Activated CD8-positive, alpha-beta T cell treated with anti-CD3 and anti-CD28 coated beads for 36 hours (primary cell): ENCODE measurements around the gene AASS. TPM values are rescaled to one million over a fixed set of nuclear protein-coding genes. Genes with fewer than 3 reads are reported as not detected.

Source experiments
- ATAC-seq: fragments of 200-7000 bp; cut with Tn5 transposase; one replicate; pipeline ENCODE4 v1.10.0; 2021; ENCODE audit warnings: mild to moderate bottlenecking, moderate library complexity
- CTCF ChIA-PET: fragments of 350-600 bp; sonication (Branson Sonifier 250); formaldehyde crosslinking; loops from one replicate; lab custom pipeline; 2021; ENCODE audit warnings: antibody characterized with exemption; lab: Charles Lee
- POLR2A ChIA-PET: fragments of 350-600 bp; sonication (Branson Sonifier 250); formaldehyde crosslinking; loops from one replicate; lab custom pipeline; 2021; ENCODE audit warnings: antibody characterized with exemption; lab: Charles Lee
- DNase-seq: peaks from one replicate; pipeline ENCODE4 v3.0.0-alpha.2; 2020
- H3K27ac Mint-ChIP-seq: one replicate; pipeline ENCODE4 v1.8.0; 2021; ENCODE audit warnings: mild to moderate bottlenecking, mixed read lengths
- H3K27me3 Mint-ChIP-seq: one replicate; pipeline ENCODE4 v1.8.0; 2021; ENCODE audit warnings: mixed read lengths
- H3K36me3 Mint-ChIP-seq: one replicate; pipeline ENCODE4 v1.8.0; 2021; ENCODE audit warnings: low read depth, mixed read lengths
- H3K4me1 Mint-ChIP-seq: one replicate; pipeline ENCODE4 v1.8.0; 2021; ENCODE audit warnings: low read depth, mixed read lengths
- H3K4me3 Mint-ChIP-seq: one replicate; pipeline ENCODE4 v1.8.0; 2021; ENCODE audit warnings: mild to moderate bottlenecking, moderate library complexity, mixed read lengths
- H3K9me3 Mint-ChIP-seq: one replicate; pipeline ENCODE4 v1.8.0; 2021; ENCODE audit warnings: mixed read lengths
- intact Hi-C: fragments of 100-400 bp; cut with micrococcal nuclease; formaldehyde crosslinking; loops from one replicate; pipeline ENCODE4 v1.10.0; 2022
- total RNA-seq, 2 experiments: library from RNA; stranded (reverse); gene quantifications; one replicate each; pipeline ENCODE4 v1.2.3, GENCODE V29; 2021
- TF ChIP-seq, protein P1 (sequence below): fragments of 200-600 bp; IDR thresholded peaks from one replicate; pipeline ENCODE4 v1.8.0; 2022; ENCODE audit warnings: antibody characterized with exemption, mild to moderate bottlenecking

Gene AASS
- total RNA-seq, 2 experiments from 2014 or later: 0.68 to 0.76 TPM

GRCh38 chr7:122073635-122074034 is 70.4 kb downstream of the AASS start:
- DNase-seq: no peak
- H3K4me1 Mint-ChIP-seq: no peaks in the 10 kb centered on the region
- intact Hi-C loops: no loop called here
- ChIA-PET POLR2A (no interaction called here), CTCF (no interaction called here)
- TF ChIP-seq, protein P1, sequence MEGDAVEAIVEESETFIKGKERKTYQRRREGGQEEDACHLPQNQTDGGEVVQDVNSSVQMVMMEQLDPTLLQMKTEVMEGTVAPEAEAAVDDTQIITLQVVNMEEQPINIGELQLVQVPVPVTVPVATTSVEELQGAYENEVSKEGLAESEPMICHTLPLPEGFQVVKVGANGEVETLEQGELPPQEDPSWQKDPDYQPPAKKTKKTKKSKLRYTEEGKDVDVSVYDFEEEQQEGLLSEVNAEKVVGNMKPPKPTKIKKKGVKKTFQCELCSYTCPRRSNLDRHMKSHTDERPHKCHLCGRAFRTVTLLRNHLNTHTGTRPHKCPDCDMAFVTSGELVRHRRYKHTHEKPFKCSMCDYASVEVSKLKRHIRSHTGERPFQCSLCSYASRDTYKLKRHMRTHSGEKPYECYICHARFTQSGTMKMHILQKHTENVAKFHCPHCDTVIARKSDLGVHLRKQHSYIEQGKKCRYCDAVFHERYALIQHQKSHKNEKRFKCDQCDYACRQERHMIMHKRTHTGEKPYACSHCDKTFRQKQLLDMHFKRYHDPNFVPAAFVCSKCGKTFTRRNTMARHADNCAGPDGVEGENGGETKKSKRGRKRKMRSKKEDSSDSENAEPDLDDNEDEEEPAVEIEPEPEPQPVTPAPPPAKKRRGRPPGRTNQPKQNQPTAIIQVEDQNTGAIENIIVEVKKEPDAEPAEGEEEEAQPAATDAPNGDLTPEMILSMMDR: no peak
- no peak overlapping the region for H3K27ac Mint-ChIP-seq
- no peaks in the 10 kb centered on the region for H3K27me3 Mint-ChIP-seq
- H3K36me3 Mint-ChIP-seq: no peaks in the 10 kb centered on the region
- no peak overlapping the region for H3K4me3 Mint-ChIP-seq
- no peaks in the 10 kb centered on the region for H3K9me3 Mint-ChIP-seq
- ATAC-seq: no peak

DNA sequence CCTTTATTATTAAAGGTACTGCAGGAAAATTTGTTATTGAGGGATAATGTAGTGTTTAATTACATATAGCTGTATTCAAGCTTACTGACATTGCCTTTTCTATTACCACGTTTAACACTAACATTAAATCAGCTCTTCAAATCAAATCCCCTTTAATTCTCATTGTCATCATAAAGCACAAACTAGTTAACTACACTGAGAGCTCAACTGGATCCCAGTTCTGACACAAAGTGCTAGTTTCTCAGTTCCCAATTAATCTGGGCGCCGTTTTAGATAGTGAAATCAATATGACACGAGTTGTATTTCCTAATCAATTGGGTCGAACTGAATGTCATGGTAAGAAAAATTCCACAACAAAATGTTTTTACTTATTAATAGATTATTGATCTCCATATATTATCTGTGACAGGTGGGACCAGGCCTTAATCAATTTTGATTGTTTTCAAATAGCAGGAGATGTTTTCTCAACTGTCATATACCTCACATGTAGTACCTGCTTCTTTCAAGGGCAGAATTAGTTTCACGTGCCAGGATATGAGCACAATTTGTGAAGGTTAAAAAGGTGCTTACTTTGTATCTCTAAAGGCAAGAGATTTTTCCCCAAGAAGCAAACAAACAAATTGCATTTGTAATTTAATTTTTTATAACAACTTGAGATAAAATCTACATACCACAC is 71.0 kb downstream of the AASS start:
- Mint-ChIP-seq H3K27ac (no peak overlapping the region), H3K4me1 (no peaks in the 10 kb centered on the region), H3K36me3 (no peaks in the 10 kb centered on the region), H3K9me3 (no peaks in the 10 kb centered on the region), H3K27me3 (no peaks in the 10 kb centered on the region), H3K4me3 (no peak overlapping the region)
- TF ChIP-seq, protein P1: no peak
- ChIA-PET CTCF (no interaction called here), POLR2A (no interaction called here)
- no peak for ATAC-seq
- intact Hi-C loops: no loop called here
- no peak for DNase-seq

DNA sequence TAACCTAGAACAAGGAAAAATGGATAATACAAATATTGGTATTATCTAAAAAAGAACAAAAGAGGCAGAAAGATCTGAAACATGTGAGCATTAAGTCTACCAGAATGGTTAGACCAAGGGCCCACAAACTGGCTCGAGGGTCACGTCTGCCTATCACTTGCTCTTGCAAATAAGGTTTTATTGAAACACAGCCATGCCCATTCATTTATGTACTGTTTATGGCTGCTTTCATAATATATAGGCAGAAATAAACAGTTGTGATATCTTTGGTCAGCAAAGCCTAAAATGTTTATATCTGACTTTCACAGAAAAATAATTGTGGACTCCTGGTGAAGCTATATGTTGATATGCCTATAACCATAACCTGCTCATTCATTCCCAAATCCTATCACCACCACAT is 71.8 kb downstream of the AASS start:
- Mint-ChIP-seq H3K27me3 (no peaks in the 10 kb centered on the region), H3K36me3 (no peaks in the 10 kb centered on the region), H3K4me1 (no peaks in the 10 kb centered on the region), H3K9me3 (no peaks in the 10 kb centered on the region), H3K27ac (no peak overlapping the region), H3K4me3 (no peak overlapping the region)
- no peak for DNase-seq
- intact Hi-C loops: no loop called here
- TF ChIP-seq, protein P1: no peak
- ChIA-PET POLR2A (no interaction called here), CTCF (no interaction called here)
- ATAC-seq: no peak

GRCh38 chr7:122070834-122071233 is 73.2 kb downstream of the AASS start:
- ChIA-PET CTCF (no interaction called here), POLR2A (no interaction called here)
- Mint-ChIP-seq H3K4me3 (no peak overlapping the region), H3K27ac (no peak overlapping the region), H3K4me1 (no peaks in the 10 kb centered on the region), H3K27me3 (no peaks in the 10 kb centered on the region), H3K36me3 (no peaks in the 10 kb centered on the region), H3K9me3 (no peaks in the 10 kb centered on the region)
- intact Hi-C loops: no loop called here
- TF ChIP-seq, protein P1: no peak
- ATAC-seq (no peak), DNase-seq (no peak)

GRCh38 chr7:122070062-122070461 is 74.0 kb downstream of the AASS start:
- TF ChIP-seq, protein P1: no peak
- intact Hi-C loops: no loop called here
- ChIA-PET POLR2A (no interaction called here), CTCF (no interaction called here)
- no peak overlapping the region for H3K27ac Mint-ChIP-seq
- no peaks in the 10 kb centered on the region for H3K9me3 Mint-ChIP-seq
- no peak overlapping the region for H3K4me3 Mint-ChIP-seq
- no peaks in the 10 kb centered on the region for H3K36me3 Mint-ChIP-seq
- no peaks in the 10 kb centered on the region for H3K4me1 Mint-ChIP-seq
- DNase-seq (no peak), ATAC-seq (no peak)
- no peaks in the 10 kb centered on the region for H3K27me3 Mint-ChIP-seq
